GM21390 (cell line): ENCODE data around the gene CARD8.

Source experiments
- ATAC-seq: cut with Tn5 transposase; IDR thresholded peaks from one replicate; pipeline ENCODE4 v1.9.1; 2021; ENCODE audit not compliant: unreplicated experiment

Gene CARD8

DNA sequence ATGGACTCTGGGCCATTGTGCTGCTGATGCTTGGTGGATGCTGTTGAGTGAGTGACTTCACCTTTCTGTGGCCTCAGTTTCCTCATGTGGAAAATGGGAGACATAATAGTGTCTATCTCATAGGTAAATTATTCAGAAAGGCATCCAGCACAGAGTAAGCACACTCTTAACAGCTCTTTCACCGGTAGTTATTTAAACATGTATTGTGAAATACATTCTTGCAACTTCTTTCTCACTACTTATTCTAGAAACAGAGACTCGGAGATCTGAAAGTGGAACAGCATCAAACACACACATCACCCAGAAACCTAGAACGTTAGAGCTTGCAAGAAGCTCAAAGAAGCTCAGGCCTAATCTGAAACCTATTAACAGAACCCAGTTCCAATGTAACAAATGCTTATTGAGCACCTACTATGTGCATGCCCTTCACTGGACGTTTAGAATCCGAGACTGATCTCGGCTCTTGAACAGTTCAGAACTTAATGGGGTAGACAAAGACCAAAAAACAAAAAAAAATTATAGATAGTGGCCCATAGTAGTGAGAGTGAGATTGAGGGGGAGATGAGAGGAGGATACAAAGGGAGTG, 81.2 kb downstream of the CARD8 start:
- no peak for ATAC-seq

GRCh38 chr19:48171710-48172109, 84.0 kb downstream of the CARD8 start:
- no peak for ATAC-seq

DNA sequence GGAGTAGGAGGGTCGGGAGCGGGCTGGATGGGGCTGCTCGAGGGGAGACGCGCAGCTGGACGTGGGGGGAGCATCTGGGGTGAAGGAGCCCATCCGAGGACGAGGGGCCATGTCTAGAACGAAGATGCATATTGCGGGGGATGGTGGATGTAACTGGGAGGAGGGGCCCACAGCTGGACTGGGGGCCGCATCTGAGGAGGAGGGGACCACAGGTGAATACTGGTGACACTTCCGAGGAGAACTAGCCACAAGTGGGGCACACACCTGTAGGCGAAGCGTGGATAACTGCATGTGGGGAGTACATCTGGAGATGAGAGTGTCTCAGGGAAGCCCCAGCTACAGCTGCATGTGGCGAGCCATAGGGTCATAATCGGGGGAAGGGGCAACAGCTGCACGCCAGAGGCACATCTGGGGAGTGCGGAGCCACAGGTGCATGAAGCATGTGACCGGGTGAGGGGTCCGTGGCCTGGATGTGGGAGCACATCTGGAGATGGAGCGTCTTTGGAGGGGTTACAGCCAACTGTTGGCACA, 84.8 kb downstream of the CARD8 start:
- no peak for ATAC-seq

DNA sequence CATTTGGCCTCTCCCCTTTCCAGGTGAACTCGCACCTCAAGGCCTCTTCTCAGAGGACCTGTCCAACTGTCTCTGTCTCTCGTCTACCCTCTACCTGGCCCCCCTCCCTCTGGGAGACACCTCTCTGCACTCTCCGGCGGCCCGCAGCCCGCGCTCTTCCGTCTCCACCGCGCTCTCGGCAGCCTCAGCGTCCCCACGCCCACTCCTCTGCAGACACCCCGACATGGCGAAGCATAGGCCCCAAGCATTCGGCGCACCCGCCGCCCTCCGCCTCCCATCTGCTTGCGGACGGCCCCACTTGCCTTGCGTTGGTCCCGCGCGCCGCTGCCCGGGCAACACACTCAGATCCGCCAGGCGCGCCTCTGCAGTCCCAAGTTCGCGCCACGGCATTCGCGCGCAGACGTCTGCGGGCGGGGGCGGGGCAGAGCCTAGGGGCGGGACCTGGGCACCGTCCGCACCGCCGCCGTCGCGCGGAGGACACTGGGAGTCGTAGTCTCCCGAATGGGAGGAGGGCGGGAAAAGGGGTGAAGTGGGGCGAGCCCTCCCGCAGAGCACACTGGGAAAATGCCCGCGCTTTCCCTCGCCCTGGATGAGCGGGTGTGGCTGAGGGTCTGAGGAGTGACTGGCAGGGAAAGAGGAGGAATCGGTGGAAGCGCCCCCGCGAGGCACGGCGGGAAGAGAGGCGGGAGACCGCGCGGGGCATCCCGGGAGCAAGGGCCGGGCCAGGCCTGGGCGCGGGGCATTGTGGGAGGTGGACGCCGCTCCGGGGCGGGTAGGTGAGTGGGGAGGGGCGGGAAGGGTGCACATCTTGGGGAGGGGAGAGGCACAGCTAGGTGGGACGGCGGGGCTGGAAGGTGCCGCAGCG, 85.5 kb downstream of the CARD8 start, which contains the start of the genes LIG1 and ZSWIM9:
TSS of gene LIG1 (minus strand) at position 406 of the 865 bp plus-strand sequence. CDS start 4,778 bp downstream, outside the sequence.
TSS of gene ZSWIM9 (plus strand) at position 742 of the 865 bp plus-strand sequence. CDS start 1,123 bp downstream, outside the sequence.
- peak; percentile 75 for ATAC-seq

- no peak for ATAC-seq
Observed at GRCh38 chr19:48169578-48169938, 86.2 kb downstream of the CARD8 start.

GRCh38 chr19:48168689-48169088, 87.0 kb downstream of the CARD8 start:
- no peak for ATAC-seq

DNA sequence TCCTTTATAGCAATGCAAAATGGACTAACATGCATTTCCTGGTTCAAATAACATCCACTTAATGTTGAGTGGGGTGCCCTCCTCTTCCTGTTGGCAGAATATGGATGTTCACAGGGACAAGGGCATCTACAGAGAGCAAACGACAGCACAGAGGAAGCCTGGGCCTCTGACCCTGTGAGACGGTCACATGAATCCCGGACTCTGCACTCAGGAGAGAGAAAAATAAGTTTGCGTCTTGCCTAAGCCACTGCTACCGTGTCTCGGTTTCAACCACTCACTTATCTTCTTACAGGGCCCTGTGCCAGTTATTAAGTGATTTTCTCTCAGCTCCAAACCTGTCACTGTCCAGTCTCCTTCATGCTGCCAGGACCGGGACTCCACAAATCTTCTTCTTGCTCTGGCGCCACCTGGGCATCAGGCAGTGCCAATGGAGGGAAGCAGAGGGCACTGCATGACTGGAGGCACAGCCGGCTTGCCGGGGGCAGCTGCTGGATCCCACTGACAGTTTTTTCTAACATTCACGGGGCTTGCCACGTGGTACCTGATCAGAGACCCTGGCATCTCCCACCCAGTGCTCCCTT, 97.4 kb downstream of the CARD8 start:
- no peak for ATAC-seq
